ENCODE results near the gene ARHGEF18.
"Not testable (repeated sequence)": the region's sequence is repeated elsewhere in the genome, so short reads cannot be mapped to it uniquely, and the experiment has no call there.

ARHGEF18 gene

GRCh38 chr19:7348587-7349230 is at the start of gene ARHGEF18:
Gene ARHGEF18 (plus strand): TSS chr19:7348937. CDS start chr19:7362891, 13,954 bp downstream.
- peaks cover 5% of the 10 kb centered on the region for H3K9me3 Mint-ChIP-seq (ENCODE audit: low read depth)
- H3K36me3 Mint-ChIP-seq = peaks cover 7% of the 10 kb centered on the region
- H3K4me1 Mint-ChIP-seq (ENCODE audit: low read depth) = peaks cover 68% of the 10 kb centered on the region
- H3K4me3 Mint-ChIP-seq = peak within 1 kb of the TSS; percentile 89
- no peaks in the 10 kb centered on the region for H3K27me3 Mint-ChIP-seq
- peak within 1 kb of the TSS; percentile 97 for H3K27ac Mint-ChIP-seq

GRCh38 chr19:7301525-7301924 is 47.2 kb upstream of the ARHGEF18 start:
- no peaks in the 10 kb centered on the region for H3K9me3 Mint-ChIP-seq (ENCODE audit: low read depth)
- no peaks in the 10 kb centered on the region for H3K36me3 Mint-ChIP-seq
- no peak overlapping the region for H3K4me3 Mint-ChIP-seq
- no peak overlapping the region for H3K27ac Mint-ChIP-seq
- H3K4me1 Mint-ChIP-seq (ENCODE audit: low read depth) = no peaks in the 10 kb centered on the region
- H3K27me3 Mint-ChIP-seq = peaks cover 8% of the 10 kb centered on the region

GRCh38 chr19:7303470-7303869 is 45.3 kb upstream of the ARHGEF18 start:
- H3K9me3 Mint-ChIP-seq (ENCODE audit: low read depth) = no peaks in the 10 kb centered on the region

GRCh38 chr19:7304200-7304599 is 44.5 kb upstream of the ARHGEF18 start:
- Mint-ChIP-seq H3K27me3 (no peaks in the 10 kb centered on the region), H3K4me1 (ENCODE audit: low read depth) (no peaks in the 10 kb centered on the region), H3K27ac (no peak overlapping the region), H3K4me3 (no peak overlapping the region), H3K36me3 (no peaks in the 10 kb centered on the region), H3K9me3 (ENCODE audit: low read depth) (no peaks in the 10 kb centered on the region)

More at GRCh38 chr19:7303470-7303869, 45.3 kb upstream of the ARHGEF18 start:
- Mint-ChIP-seq H3K27ac (no peak overlapping the region), H3K4me1 (ENCODE audit: low read depth) (no peaks in the 10 kb centered on the region), H3K36me3 (no peaks in the 10 kb centered on the region), H3K27me3 (no peaks in the 10 kb centered on the region), H3K4me3 (no peak overlapping the region)

GRCh38 chr19:7307590-7308218 is 41.0 kb upstream of the ARHGEF18 start:
- H3K4me1 Mint-ChIP-seq (ENCODE audit: low read depth) = no peaks in the 10 kb centered on the region
- no peak overlapping the region for H3K4me3 Mint-ChIP-seq
- no peak overlapping the region for H3K27ac Mint-ChIP-seq
- H3K9me3 Mint-ChIP-seq (ENCODE audit: low read depth) = no peaks in the 10 kb centered on the region
- H3K36me3 Mint-ChIP-seq = no peaks in the 10 kb centered on the region
- no peaks in the 10 kb centered on the region for H3K27me3 Mint-ChIP-seq

GRCh38 chr19:7308327-7308726 is 40.4 kb upstream of the ARHGEF18 start:
- H3K27ac Mint-ChIP-seq; H3K36me3 Mint-ChIP-seq; H3K4me3 Mint-ChIP-seq; H3K4me1 Mint-ChIP-seq (ENCODE audit: low read depth); H3K27me3 Mint-ChIP-seq; H3K9me3 Mint-ChIP-seq (ENCODE audit: low read depth): not testable (repeated sequence)

GRCh38 chr19:7311911-7312310 is 36.8 kb upstream of the ARHGEF18 start:
- peaks cover 2% of the 10 kb centered on the region for H3K36me3 Mint-ChIP-seq
- H3K4me1 Mint-ChIP-seq (ENCODE audit: low read depth) = no peaks in the 10 kb centered on the region
- H3K27ac Mint-ChIP-seq = no peak overlapping the region
- H3K27me3 Mint-ChIP-seq = no peaks in the 10 kb centered on the region
- H3K9me3 Mint-ChIP-seq (ENCODE audit: low read depth) = peaks cover 3% of the 10 kb centered on the region
- no peak overlapping the region for H3K4me3 Mint-ChIP-seq

- Mint-ChIP-seq H3K27ac (no peak overlapping the region), H3K4me1 (ENCODE audit: low read depth) (no peaks in the 10 kb centered on the region), H3K9me3 (ENCODE audit: low read depth) (peaks cover 3% of the 10 kb centered on the region), H3K27me3 (no peaks in the 10 kb centered on the region), H3K36me3 (peaks cover 2% of the 10 kb centered on the region), H3K4me3 (no peak overlapping the region)
These were observed 35.9 kb upstream of the ARHGEF18 start for GRCh38 chr19:7312816-7313215.

- Mint-ChIP-seq H3K4me1 (ENCODE audit: low read depth) (no peaks in the 10 kb centered on the region), H3K27ac (no peak overlapping the region), H3K4me3 (no peak overlapping the region), H3K9me3 (ENCODE audit: low read depth) (peaks cover 3% of the 10 kb centered on the region), H3K36me3 (peaks cover 2% of the 10 kb centered on the region), H3K27me3 (no peaks in the 10 kb centered on the region)
These were observed 30.6 kb upstream of the ARHGEF18 start for GRCh38 chr19:7318176-7318575.

- H3K4me1 Mint-ChIP-seq (ENCODE audit: low read depth) = no peaks in the 10 kb centered on the region
- H3K4me3 Mint-ChIP-seq = no peak overlapping the region
- peaks cover 6% of the 10 kb centered on the region for H3K36me3 Mint-ChIP-seq
- no peaks in the 10 kb centered on the region for H3K27me3 Mint-ChIP-seq
- no peak overlapping the region for H3K27ac Mint-ChIP-seq
- H3K9me3 Mint-ChIP-seq (ENCODE audit: low read depth) = peaks cover 8% of the 10 kb centered on the region
These were observed 22.4 kb upstream of the ARHGEF18 start for GRCh38 chr19:7326105-7326877.

- Mint-ChIP-seq H3K27me3 (no peaks in the 10 kb centered on the region), H3K27ac (no peak overlapping the region), H3K4me1 (ENCODE audit: low read depth) (no peaks in the 10 kb centered on the region), H3K9me3 (ENCODE audit: low read depth) (peaks cover 8% of the 10 kb centered on the region), H3K36me3 (peaks cover 6% of the 10 kb centered on the region), H3K4me3 (no peak overlapping the region)
These were observed 20.9 kb upstream of the ARHGEF18 start for GRCh38 chr19:7327802-7328201.

- no peaks in the 10 kb centered on the region for H3K4me1 Mint-ChIP-seq (ENCODE audit: low read depth)
- peaks cover 8% of the 10 kb centered on the region for H3K9me3 Mint-ChIP-seq (ENCODE audit: low read depth)
- H3K27ac Mint-ChIP-seq = no peak overlapping the region
- no peak overlapping the region for H3K4me3 Mint-ChIP-seq
- peaks cover 6% of the 10 kb centered on the region for H3K36me3 Mint-ChIP-seq
- no peaks in the 10 kb centered on the region for H3K27me3 Mint-ChIP-seq
These were observed 20.1 kb upstream of the ARHGEF18 start for GRCh38 chr19:7328647-7329046.

- no peaks in the 10 kb centered on the region for H3K4me1 Mint-ChIP-seq (ENCODE audit: low read depth)
- H3K4me3 Mint-ChIP-seq = no peak overlapping the region
- no peaks in the 10 kb centered on the region for H3K9me3 Mint-ChIP-seq (ENCODE audit: low read depth)
- no peak overlapping the region for H3K27ac Mint-ChIP-seq
- H3K27me3 Mint-ChIP-seq = no peaks in the 10 kb centered on the region
- H3K36me3 Mint-ChIP-seq = no peaks in the 10 kb centered on the region
These were observed 17.3 kb upstream of the ARHGEF18 start for GRCh38 chr19:7331446-7331845.

- Mint-ChIP-seq H3K36me3 (peaks cover 3% of the 10 kb centered on the region), H3K27me3 (no peaks in the 10 kb centered on the region), H3K27ac (no peak overlapping the region), H3K9me3 (ENCODE audit: low read depth) (no peaks in the 10 kb centered on the region), H3K4me3 (no peak overlapping the region), H3K4me1 (ENCODE audit: low read depth) (peaks cover 16% of the 10 kb centered on the region)
These were observed 15.3 kb upstream of the ARHGEF18 start for GRCh38 chr19:7333198-7334118.

Measured in activated naive CD8-positive, alpha-beta T cell (primary cell).